SH-SY5Y (cell line): ENCODE results near the gene PABPN1L.

ENCODE experiments used
- GATA2 ChIP-seq: IDR thresholded peaks from 2 replicates; pipeline ENCODE4 v1.6.1; 2011; ENCODE audit warnings: mild to moderate bottlenecking, low read depth, low read length
- GATA3 ChIP-seq: IDR thresholded peaks from 2 replicates; pipeline ENCODE4 v1.6.1; 2011; ENCODE audit warnings: low read depth, mild to moderate bottlenecking, low read length, moderate library complexity

DNA sequence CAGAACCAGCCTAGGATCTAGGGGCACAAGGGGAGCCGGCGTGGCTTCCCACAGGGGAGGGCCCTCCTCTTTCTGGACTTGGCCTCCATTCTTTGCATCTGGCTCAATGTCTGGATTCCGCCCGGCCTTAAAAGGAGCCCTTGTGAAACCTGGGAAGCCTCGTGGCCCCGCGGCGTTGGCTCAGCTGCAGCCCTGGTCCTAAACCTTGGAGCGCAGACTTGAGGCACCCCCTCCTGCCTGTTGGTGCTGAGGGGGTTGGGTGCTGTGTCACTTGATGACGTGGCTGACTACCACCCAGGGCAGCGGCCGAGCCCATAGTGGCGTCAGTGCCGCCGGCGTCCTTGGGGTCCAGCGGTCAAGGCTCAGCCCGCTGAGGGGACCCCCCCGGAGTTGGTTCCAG is 5.1 kb downstream of the PABPN1L start:
- no peak for TF ChIP-seq GATA2
- TF ChIP-seq GATA3: no peak
